ENCODE results near the gene TMEM98.

Gene TMEM98

GRCh38 chr17:32936894-32937500 lies 9.0 kb downstream of the TMEM98 start:
- Histone ChIP-seq H3K36me3 (ENCODE audit: control insufficient read depth in 4 of 4, insufficient read depth in 4 of 4, low read length in 3 of 4) (peaks cover 0 to 6% (median 2%) of the 10 kb centered on the region in 4 experiments), H3K27me3 (replicated peaks in 2 of 5; ENCODE audit: control insufficient read depth in 4 of 5, insufficient read depth in 5 of 5, low read length in 4 of 5) (peaks cover 0 to 2% (median 0%) of the 10 kb centered on the region in 5 experiments), H3K9me3 (ENCODE audit: control extremely low read depth in 1 of 5, control insufficient read depth in 4 of 5, insufficient read depth in 2 of 5, low read depth in 1 of 5, low read length in 4 of 5) (no peaks in the 10 kb centered on the region), H3K4me1 (ENCODE audit: control extremely low read depth in 1 of 4, control insufficient read depth in 4 of 4, insufficient read depth in 4 of 4, low read length in 3 of 4) (peaks cover 0 to 22% (median 13%) of the 10 kb centered on the region in 4 experiments), H3K27ac (ENCODE audit: insufficient read depth in 1 of 2, low read depth in 1 of 2, low read length in 2 of 2, poor library complexity in 1 of 2, severe bottlenecking in 2 of 2) (no peak overlapping the region), H3K4me3 (ENCODE audit: control insufficient read depth in 1 of 7, extremely low read depth in 1 of 7, insufficient read depth in 4 of 7, low read depth in 2 of 7, low read length in 6 of 7) (peak overlapping the region in 2 of 7 experiments; percentile 27 to 45)
- CTCF ChIA-PET = interaction anchor here (0.7 to 3.8 kb wide), 11 partner anchors 9 to 157 kb away, joined by 3 to 22 read pairs (median 4); partner anchors contain the start of genes MYO1D and TMEM98
- WGBS (ENCODE audit: insufficient coverage) = 6% methylated on average over 14 of the region's 14 CpGs
- POLR2A ChIA-PET = no interaction called here
- DNase-seq = peak; percentile 74 to 86 (median 86)

GRCh38 chr17:32940706-32941390 lies 12.9 kb downstream of the TMEM98 start:
- WGBS (ENCODE audit: insufficient coverage) = 98% methylated on average over 10 of the region's 10 CpGs
- ChIA-PET POLR2A (no interaction called here), CTCF (interaction anchor here (1.2 to 3.7 kb wide), 6 partner anchors 9 to 158 kb away, joined by 3 to 10 read pairs (median 4); no protein-coding TSS in a partner anchor)

GRCh38 chr17:32941419-32942032 lies 13.6 kb downstream of the TMEM98 start:
- ChIA-PET POLR2A (no interaction called here), CTCF (interaction anchor here (1.2 to 3.7 kb wide), 3 partner anchors 55 to 159 kb away, joined by 3 to 10 read pairs (median 6); no protein-coding TSS in a partner anchor)
- no peak for DNase-seq
- Histone ChIP-seq H3K4me1 (ENCODE audit: control extremely low read depth in 1 of 4, control insufficient read depth in 4 of 4, insufficient read depth in 4 of 4, low read length in 3 of 4) (peaks cover 0 to 9% (median 7%) of the 10 kb centered on the region in 4 experiments), H3K4me3 (ENCODE audit: control insufficient read depth in 1 of 7, extremely low read depth in 1 of 7, insufficient read depth in 4 of 7, low read depth in 2 of 7, low read length in 6 of 7) (no peak overlapping the region), H3K9me3 (ENCODE audit: control extremely low read depth in 1 of 5, control insufficient read depth in 4 of 5, insufficient read depth in 2 of 5, low read depth in 1 of 5, low read length in 4 of 5) (no peaks in the 10 kb centered on the region), H3K36me3 (ENCODE audit: control insufficient read depth in 4 of 4, insufficient read depth in 4 of 4, low read length in 3 of 4) (peaks cover 0 to 6% (median 2%) of the 10 kb centered on the region in 4 experiments), H3K27me3 (replicated peaks in 2 of 5; ENCODE audit: control insufficient read depth in 4 of 5, insufficient read depth in 5 of 5, low read length in 4 of 5) (no peaks in the 10 kb centered on the region), H3K27ac (ENCODE audit: insufficient read depth in 1 of 2, low read depth in 1 of 2, low read length in 2 of 2, poor library complexity in 1 of 2, severe bottlenecking in 2 of 2) (no peak overlapping the region)
- 100% methylated on average over 3 of the region's 8 CpGs for WGBS (ENCODE audit: insufficient coverage)

More at GRCh38 chr17:32940706-32941390, 12.9 kb downstream of the TMEM98 start:
- Histone ChIP-seq H3K27me3 (replicated peaks in 2 of 5; ENCODE audit: control insufficient read depth in 4 of 5, insufficient read depth in 5 of 5, low read length in 4 of 5) (no peaks in the 10 kb centered on the region), H3K36me3 (ENCODE audit: control insufficient read depth in 4 of 4, insufficient read depth in 4 of 4, low read length in 3 of 4) (peaks cover 0 to 6% (median 2%) of the 10 kb centered on the region in 4 experiments), H3K9me3 (ENCODE audit: control extremely low read depth in 1 of 5, control insufficient read depth in 4 of 5, insufficient read depth in 2 of 5, low read depth in 1 of 5, low read length in 4 of 5) (no peaks in the 10 kb centered on the region), H3K4me1 (ENCODE audit: control extremely low read depth in 1 of 4, control insufficient read depth in 4 of 4, insufficient read depth in 4 of 4, low read length in 3 of 4) (peaks cover 0 to 16% (median 10%) of the 10 kb centered on the region in 4 experiments), H3K27ac (ENCODE audit: insufficient read depth in 1 of 2, low read depth in 1 of 2, low read length in 2 of 2, poor library complexity in 1 of 2, severe bottlenecking in 2 of 2) (no peak overlapping the region), H3K4me3 (ENCODE audit: control insufficient read depth in 1 of 7, extremely low read depth in 1 of 7, insufficient read depth in 4 of 7, low read depth in 2 of 7, low read length in 6 of 7) (no peak overlapping the region)
- no peak for DNase-seq

- no peaks in the 10 kb centered on the region for H3K9me3 ChIP-seq (ENCODE audit: control extremely low read depth in 1 of 5, control insufficient read depth in 4 of 5, insufficient read depth in 2 of 5, low read depth in 1 of 5, low read length in 4 of 5)
- H3K36me3 ChIP-seq (ENCODE audit: control insufficient read depth in 4 of 4, insufficient read depth in 4 of 4, low read length in 3 of 4) = peaks cover 0 to 6% (median 2%) of the 10 kb centered on the region in 4 experiments
- CTCF ChIA-PET = interaction anchor here (1.2 kb wide), 1 partner anchor 10 kb away, joined by 3 read pairs; no protein-coding TSS in a partner anchor
- POLR2A ChIA-PET = no interaction called here
- no peaks in the 10 kb centered on the region for H3K4me1 ChIP-seq (ENCODE audit: control extremely low read depth in 1 of 4, control insufficient read depth in 4 of 4, insufficient read depth in 4 of 4, low read length in 3 of 4)
- DNase-seq = no peak
- WGBS (ENCODE audit: insufficient coverage) = 100% methylated on average over 1 of the region's 2 CpGs
- no peak overlapping the region for H3K27ac ChIP-seq (ENCODE audit: insufficient read depth in 1 of 2, low read depth in 1 of 2, low read length in 2 of 2, poor library complexity in 1 of 2, severe bottlenecking in 2 of 2)
- no peaks in the 10 kb centered on the region for H3K27me3 ChIP-seq (replicated peaks in 2 of 5; ENCODE audit: control insufficient read depth in 4 of 5, insufficient read depth in 5 of 5, low read length in 4 of 5)
- H3K4me3 ChIP-seq (ENCODE audit: control insufficient read depth in 1 of 7, extremely low read depth in 1 of 7, insufficient read depth in 4 of 7, low read depth in 2 of 7, low read length in 6 of 7) = no peak overlapping the region
Observed at GRCh38 chr17:32943206-32943605, 15.3 kb downstream of the TMEM98 start.

- ChIA-PET CTCF (interaction anchor here (1.2 kb wide), 1 partner anchor 11 kb away, joined by 3 read pairs; no protein-coding TSS in a partner anchor), POLR2A (no interaction called here)
- Histone ChIP-seq H3K9me3 (ENCODE audit: control extremely low read depth in 1 of 5, control insufficient read depth in 4 of 5, insufficient read depth in 2 of 5, low read depth in 1 of 5, low read length in 4 of 5) (no peaks in the 10 kb centered on the region), H3K27me3 (replicated peaks in 2 of 5; ENCODE audit: control insufficient read depth in 4 of 5, insufficient read depth in 5 of 5, low read length in 4 of 5) (no peaks in the 10 kb centered on the region), H3K27ac (ENCODE audit: insufficient read depth in 1 of 2, low read depth in 1 of 2, low read length in 2 of 2, poor library complexity in 1 of 2, severe bottlenecking in 2 of 2) (no peak overlapping the region), H3K36me3 (ENCODE audit: control insufficient read depth in 4 of 4, insufficient read depth in 4 of 4, low read length in 3 of 4) (peaks cover 0 to 6% (median 2%) of the 10 kb centered on the region in 4 experiments), H3K4me3 (ENCODE audit: control insufficient read depth in 1 of 7, extremely low read depth in 1 of 7, insufficient read depth in 4 of 7, low read depth in 2 of 7, low read length in 6 of 7) (no peak overlapping the region), H3K4me1 (ENCODE audit: control extremely low read depth in 1 of 4, control insufficient read depth in 4 of 4, insufficient read depth in 4 of 4, low read length in 3 of 4) (no peaks in the 10 kb centered on the region)
- 97% methylated on average over 6 of the region's 8 CpGs for WGBS (ENCODE audit: insufficient coverage)
- DNase-seq = no peak
Observed at GRCh38 chr17:32943647-32944191, 15.8 kb downstream of the TMEM98 start.

GRCh38 chr17:32944248-32945020 lies 16.5 kb downstream of the TMEM98 start:
- ChIA-PET CTCF (interaction anchor here (1.2 kb wide), 1 partner anchor 11 kb away, joined by 3 read pairs; no protein-coding TSS in a partner anchor), POLR2A (no interaction called here)
- Histone ChIP-seq H3K9me3 (ENCODE audit: control extremely low read depth in 1 of 5, control insufficient read depth in 4 of 5, insufficient read depth in 2 of 5, low read depth in 1 of 5, low read length in 4 of 5) (no peaks in the 10 kb centered on the region), H3K27ac (ENCODE audit: insufficient read depth in 1 of 2, low read depth in 1 of 2, low read length in 2 of 2, poor library complexity in 1 of 2, severe bottlenecking in 2 of 2) (no peak overlapping the region), H3K4me1 (ENCODE audit: control extremely low read depth in 1 of 4, control insufficient read depth in 4 of 4, insufficient read depth in 4 of 4, low read length in 3 of 4) (no peaks in the 10 kb centered on the region), H3K4me3 (ENCODE audit: control insufficient read depth in 1 of 7, extremely low read depth in 1 of 7, insufficient read depth in 4 of 7, low read depth in 2 of 7, low read length in 6 of 7) (no peak overlapping the region), H3K27me3 (replicated peaks in 2 of 5; ENCODE audit: control insufficient read depth in 4 of 5, insufficient read depth in 5 of 5, low read length in 4 of 5) (no peaks in the 10 kb centered on the region), H3K36me3 (ENCODE audit: control insufficient read depth in 4 of 4, insufficient read depth in 4 of 4, low read length in 3 of 4) (peaks cover 0 to 6% (median 2%) of the 10 kb centered on the region in 4 experiments)
- no peak for DNase-seq
- WGBS (ENCODE audit: insufficient coverage) = 100% methylated on average over 2 of the region's 4 CpGs

Data from common myeloid progenitor, CD34-positive (primary cell).